NCI-H1417 treated with DMSO at 0.1 percent for 48 hours (cell line): ENCODE measurements around the gene ENDOV.
"Not testable (repeated sequence)": the region's sequence is repeated elsewhere in the genome, so short reads cannot be mapped to it uniquely, and the experiment has no call there.

Experiments
- DNase-seq: peaks from one replicate; lab custom pipeline; 2025; lab: John Stamatoyannopoulos, UW

The ENDOV gene

GRCh38 chr17:80388601-80389000 lies 26.4 kb upstream of the ENDOV start:
- no peak for DNase-seq

GRCh38 chr17:80389011-80389995 lies 25.7 kb upstream of the ENDOV start:
- DNase-seq, result no peak

- DNase-seq, result no peak
Observed at GRCh38 chr17:80393241-80393890, 21.6 kb upstream of the ENDOV start.

- DNase-seq, result no peak
Observed at GRCh38 chr17:80393961-80394360, 21.0 kb upstream of the ENDOV start.

- DNase-seq, result no peak
Observed at GRCh38 chr17:80394629-80395216, 20.2 kb upstream of the ENDOV start.

GRCh38 chr17:80395402-80396151 lies 19.4 kb upstream of the ENDOV start:
- no peak for DNase-seq

GRCh38 chr17:80396157-80397033 lies 18.6 kb upstream of the ENDOV start:
- DNase-seq, result no peak

- no peak for DNase-seq
Observed at GRCh38 chr17:80397034-80397387, 18.0 kb upstream of the ENDOV start.

- no peak for DNase-seq
Observed at GRCh38 chr17:80397686-80398085, 17.3 kb upstream of the ENDOV start.

GRCh38 chr17:80401086-80401485 lies 13.9 kb upstream of the ENDOV start:
- DNase-seq, result not testable (repeated sequence)

- DNase-seq, result not testable (repeated sequence)
Observed at GRCh38 chr17:80402102-80402501, 12.9 kb upstream of the ENDOV start.

GRCh38 chr17:80402959-80403358 lies 12.0 kb upstream of the ENDOV start:
- DNase-seq, result no peak

- DNase-seq, result no peak
Observed at GRCh38 chr17:80406146-80406545, 8.8 kb upstream of the ENDOV start.

- not testable (repeated sequence) for DNase-seq
Observed at GRCh38 chr17:80407917-80408316, 7.0 kb upstream of the ENDOV start.

GRCh38 chr17:80408872-80409271 lies 6.1 kb upstream of the ENDOV start:
- no peak for DNase-seq

GRCh38 chr17:80409626-80410025 lies 5.3 kb upstream of the ENDOV start:
- DNase-seq, result no peak

GRCh38 chr17:80410441-80411087 lies 4.4 kb upstream of the ENDOV start:
- DNase-seq, result not testable (repeated sequence)

- no peak for DNase-seq
Observed at GRCh38 chr17:80413771-80414507, 1.0 kb upstream of the ENDOV start.

GRCh38 chr17:80414508-80414802 lies 512 bp upstream of the ENDOV start:
- DNase-seq, result no peak

- DNase-seq, result no peak
Observed at GRCh38 chr17:80415626-80416137, 715 bp downstream of the ENDOV start.
